H1 (cell line): ENCODE results near the gene ATL3. TPM values are rescaled to one million over a fixed set of nuclear protein-coding genes. Genes with fewer than 3 reads are reported as not detected.

Source experiments
- CTCF ChIA-PET: fragments of 300-600 bp; sonication (Branson Sonifier 250); formaldehyde crosslinking; loops from one replicate; lab custom pipeline; 2021; ENCODE audit not compliant: partially characterized antibody; lab: Charles Lee
- POLR2A ChIA-PET: fragments of 300-600 bp; sonication (Branson Sonifier 250); formaldehyde crosslinking; loops from one replicate; lab custom pipeline; 2021; ENCODE audit warnings: inconsistent platforms; ENCODE audit not compliant: partially characterized antibody; lab: Charles Lee
- DNase-seq, 2 experiments: peaks; one replicate each; pipeline versions ENCODE4 v3.0.0 to v3.0.0-alpha.2; 2010 to 2022; ENCODE audit warnings: low spot score in 2 of 2, low read depth in 1 of 2, mixed read lengths in 1 of 2
- FAIRE-seq: peaks from 2 replicates; lab custom pipeline; 2011; peaks lifted over from hg19 to GRCh38; lab: Jason Lieb, UNC
- H2AFZ ChIP-seq: 2 replicates; pipeline ENCODE4 v1.8.1; 2012; ENCODE audit warnings: low read length, inconsistent platforms
- H2AK5ac ChIP-seq: 2 replicates; pipeline ENCODE4 v1.6.1; 2013; ENCODE audit warnings: low read depth, low read length
- H2BK120ac ChIP-seq: replicated peaks from 2 replicates; pipeline ENCODE3; 2013; ENCODE audit warnings: low read depth, low read length, inconsistent platforms
- H2BK12ac ChIP-seq: 2 replicates; pipeline ENCODE4 v1.6.1; 2013; ENCODE audit warnings: low read depth, low read length
- H2BK15ac ChIP-seq: 2 replicates; pipeline ENCODE4 v1.6.1; 2013; ENCODE audit warnings: low read length
- H2BK20ac ChIP-seq: 2 replicates; pipeline ENCODE4 v1.6.1; 2013; ENCODE audit warnings: low read length
- H2BK5ac ChIP-seq: 2 replicates; pipeline ENCODE4 v1.6.1; 2013; ENCODE audit warnings: low read depth, low read length
- H3K14ac ChIP-seq: 2 replicates; pipeline ENCODE4 v1.6.1; 2013; ENCODE audit warnings: inconsistent platforms; ENCODE audit not compliant: insufficient read length
- H3K18ac ChIP-seq: 2 replicates; pipeline ENCODE4 v1.6.1; 2013; ENCODE audit warnings: low read length; ENCODE audit errors: extremely low read depth
- H3K23ac ChIP-seq: 2 replicates; pipeline ENCODE4 v1.6.1; 2013; ENCODE audit warnings: inconsistent platforms; ENCODE audit not compliant: insufficient read length
- H3K23me2 ChIP-seq: 2 replicates; pipeline ENCODE4 v1.6.1; 2013; ENCODE audit warnings: low read depth, low read length
- H3K27ac ChIP-seq: 2 replicates; pipeline ENCODE4 v1.6.1; 2011; ENCODE audit warnings: low read depth, low read length, inconsistent platforms
- H3K27me3 ChIP-seq, 4 experiments: replicated peaks in 1 of 4; 1 replicate in 1 of 4; 2 replicates in 3 of 4; pipeline versions ENCODE4 v1.6.1 to v1.8.1; 2011 to 2013; ENCODE audit warnings: low read length in 3 of 4, mild to moderate bottlenecking in 3 of 4, inconsistent platforms in 2 of 4, mixed read lengths in 2 of 4, moderate library complexity in 1 of 4; ENCODE audit not compliant: control insufficient read depth in 3 of 4, insufficient read depth in 3 of 4; ENCODE audit errors: extremely low read depth in 1 of 4
- H3K36me3 ChIP-seq, 4 experiments: 2 replicates each; pipeline versions ENCODE4 v1.6.1 to v1.8.1; 2011 to 2013; ENCODE audit warnings: mild to moderate bottlenecking in 4 of 4, low read length in 3 of 4, moderate library complexity in 2 of 4, control low read depth in 1 of 4, inconsistent platforms in 1 of 4; ENCODE audit not compliant: insufficient read depth in 4 of 4, control insufficient read depth in 2 of 4
- H3K4ac ChIP-seq: replicated peaks from 2 replicates; pipeline ENCODE3; 2013; ENCODE audit warnings: low read length, low read depth, mixed read lengths, inconsistent platforms; ENCODE audit not compliant: insufficient read length
- H3K4me1 ChIP-seq, 4 experiments: replicated peaks in 1 of 4; 1 replicate in 1 of 4; 2 replicates in 3 of 4; pipeline versions ENCODE4 v1.6.1 to v1.8.1; 2011 to 2013; ENCODE audit warnings: low read length in 3 of 4, inconsistent platforms in 2 of 4, mixed read lengths in 1 of 4; ENCODE audit not compliant: insufficient read depth in 4 of 4, control insufficient read depth in 3 of 4
- H3K4me2 ChIP-seq, 2 experiments: 2 replicates each; pipeline versions ENCODE4 v1.6.1 to v1.8.1; 2011 to 2013; ENCODE audit warnings: low read depth in 2 of 2, low read length in 2 of 2, control low read depth in 1 of 2, inconsistent platforms in 1 of 2, mild to moderate bottlenecking in 1 of 2; ENCODE audit not compliant: insufficient read depth in 1 of 2
- H3K4me3 ChIP-seq, 4 experiments: fragments of 200-600, 300-600 bp in 1 of 4; sonication (generic), shearing (Covaris generic), sonication (Bioruptor Twin) in 1 of 4; 2 replicates each; pipeline versions ENCODE4 v1.5.1 to v1.8.1; 2011 to 2016; ENCODE audit warnings: low read length in 4 of 4, low read depth in 3 of 4, control low read depth in 2 of 4, inconsistent platforms in 2 of 4, mild to moderate bottlenecking in 2 of 4, mixed read lengths in 1 of 4, moderate library complexity in 1 of 4; ENCODE audit not compliant: insufficient read depth in 2 of 4; ENCODE audit errors: extremely low read depth in 1 of 4
- H3K56ac ChIP-seq: replicated peaks from 2 replicates; pipeline ENCODE3; 2013; ENCODE audit warnings: low read depth, mild to moderate bottlenecking, mixed read lengths, low read length, inconsistent platforms; ENCODE audit not compliant: insufficient read length
- H3K79me1 ChIP-seq: 2 replicates; pipeline ENCODE4 v1.6.1; 2013; ENCODE audit warnings: low read depth, low read length, control low read depth
- H3K79me2 ChIP-seq, 2 experiments: 2 replicates each; pipeline versions ENCODE4 v1.6.1 to v1.8.1; 2012 to 2013; ENCODE audit warnings: low read length in 2 of 2, mild to moderate bottlenecking in 2 of 2, inconsistent platforms in 1 of 2; ENCODE audit not compliant: insufficient read depth in 2 of 2, control insufficient read depth in 1 of 2
- H3K9ac ChIP-seq, 4 experiments: replicated peaks in 1 of 4; 1 replicate in 1 of 4; 2 replicates in 3 of 4; pipeline versions ENCODE4 v1.6.1 to v1.8.1; 2011 to 2013; ENCODE audit warnings: low read depth in 3 of 4, low read length in 3 of 4, control low read depth in 2 of 4, mild to moderate bottlenecking in 2 of 4, moderate library complexity in 2 of 4, inconsistent platforms in 1 of 4; ENCODE audit errors: extremely low read depth in 1 of 4
- H3K9me3 ChIP-seq, 2 experiments: 2 replicates each; pipeline versions ENCODE4 v1.6.1 to v1.8.1; 2012 to 2013; ENCODE audit warnings: mild to moderate bottlenecking in 2 of 2, moderate library complexity in 2 of 2, control low read depth in 1 of 2, inconsistent platforms in 1 of 2, low read depth in 1 of 2, low read length in 1 of 2, mixed read lengths in 1 of 2; ENCODE audit not compliant: insufficient read depth in 2 of 2
- H4K20me1 ChIP-seq, 2 experiments: replicated peaks in 1 of 2; 2 replicates each; pipeline versions ENCODE3 to v1.8.1; 2011 to 2013; ENCODE audit warnings: inconsistent platforms in 2 of 2, low read length in 2 of 2, mild to moderate bottlenecking in 1 of 2; ENCODE audit not compliant: insufficient read depth in 2 of 2, control insufficient read depth in 1 of 2
- H4K5ac ChIP-seq: 2 replicates; pipeline ENCODE4 v1.6.1; 2013; ENCODE audit warnings: low read length, low read depth, mixed read lengths, inconsistent platforms; ENCODE audit not compliant: insufficient read length
- H4K8ac ChIP-seq: 2 replicates; pipeline ENCODE4 v1.8.0; 2013; ENCODE audit warnings: mild to moderate bottlenecking, moderate library complexity, low read length, inconsistent platforms; ENCODE audit not compliant: insufficient read depth; ENCODE audit errors: extremely low read depth
- H4K91ac ChIP-seq: replicated peaks from 2 replicates; pipeline ENCODE3; 2013; ENCODE audit warnings: low read length, mixed read lengths, inconsistent platforms; ENCODE audit not compliant: insufficient read length
- BACH1 ChIP-seq: IDR thresholded peaks from 2 replicates; pipeline ENCODE4 v1.6.1; 2012; ENCODE audit warnings: low read length, improper control_type of control experiment
- BRCA1 ChIP-seq: IDR thresholded peaks from 2 replicates; pipeline ENCODE4 v1.6.1; 2012; ENCODE audit warnings: low read depth, low read length, improper control_type of control experiment
- CBX8 ChIP-seq: fragments of 300-800, 300-1000 bp; sonication (generic); IDR thresholded peaks from 2 replicates; pipeline ENCODE4 v1.7.1; 2016; ENCODE audit warnings: low read depth, low read length, borderline replicate concordance
- EP300 ChIP-seq, 2 experiments: IDR thresholded peaks; 1 replicate in 1 of 2; 2 replicates in 1 of 2; pipeline ENCODE4 v1.6.1; 2011 to 2012; ENCODE audit warnings: low read depth in 2 of 2, low read length in 2 of 2, mild to moderate bottlenecking in 2 of 2, borderline replicate concordance in 1 of 2, inconsistent platforms in 1 of 2, moderate library complexity in 1 of 2
- GABPA ChIP-seq: IDR thresholded peaks from 2 replicates; pipeline ENCODE4 v1.6.1; 2011; ENCODE audit warnings: mild to moderate bottlenecking, low read length, moderate library complexity, borderline replicate concordance; ENCODE audit not compliant: insufficient read depth
- GTF2F1 ChIP-seq: IDR thresholded peaks from 2 replicates; pipeline ENCODE4 v1.6.1; 2012; ENCODE audit warnings: low read depth, low read length, improper control_type of control experiment, borderline replicate concordance
- JUN ChIP-seq: IDR thresholded peaks from 2 replicates; pipeline ENCODE4 v1.6.1; 2011; ENCODE audit warnings: low read depth, mild to moderate bottlenecking, improper control_type of control experiment, low read length
- RBBP5 ChIP-seq: IDR thresholded peaks from 2 replicates; pipeline ENCODE4 v1.7.1; 2012; ENCODE audit warnings: low read depth, mild to moderate bottlenecking, inconsistent platforms, low read length, moderate library complexity, borderline replicate concordance
- SIN3A ChIP-seq, 2 experiments: IDR thresholded peaks in 1 of 2; conservative IDR thresholded peaks in 1 of 2; 2 replicates each; pipeline ENCODE4 v1.6.1; 2011 to 2012; ENCODE audit warnings: low read length in 2 of 2, improper control_type of control experiment in 1 of 2, low read depth in 1 of 2, mild to moderate bottlenecking in 1 of 2
- SP4 ChIP-seq: IDR thresholded peaks from 2 replicates; pipeline ENCODE4 v1.6.1; 2012; ENCODE audit warnings: low read length, inconsistent platforms
- TAF7 ChIP-seq: optimal IDR thresholded peaks from 2 replicates; pipeline ENCODE3; 2011; ENCODE audit warnings: low read depth, mild to moderate bottlenecking, inconsistent platforms, low read length, moderate library complexity, borderline replicate concordance
- YY1 ChIP-seq: IDR thresholded peaks from 2 replicates; pipeline ENCODE4 v1.6.1; 2011; ENCODE audit warnings: low read depth, mild to moderate bottlenecking, low read length
- whole genome bisulfite sequencing, 2 experiments: shearing (Covaris generic) in 1 of 2; methylation state at CpG; one replicate each; pipeline versions ENCODE4 v1.1.6 to v1.1.7; 2013 to 2015; ENCODE audit warnings: low lambda C conversion rate in 2 of 2, mixed read lengths in 2 of 2, inconsistent platforms in 1 of 2, low coverage in 1 of 2, missing lambda C conversion rate in 1 of 2; ENCODE audit not compliant: insufficient replicate concordance in 2 of 2, insufficient coverage in 1 of 2, insufficient read length in 1 of 2; ENCODE audit errors: extremely low coverage in 1 of 2, missing lambda C conversion rate in 1 of 2; 5-methylcytosine and 5-hydroxymethylcytosine counted together
- polyA plus RNA-seq, 7 experiments: library from polyadenylated mRNA; depleted of rRNA in 3 of 7; stranded (reverse) in 5 of 7; unstranded in 2 of 7; fragments of >200 nt in 5 of 7; fragments of 200-250 nt in 2 of 7; gene quantifications; 1 replicate in 5 of 7; 2 replicates in 1 of 7; 4 replicates in 1 of 7; pipeline versions ENCODE4 v1.2.1 to v1.2.3, GENCODE V29; 2011 to 2013; ENCODE audit warnings: missing spikeins in 2 of 7, mixed read lengths in 2 of 7
- total RNA-seq: library from RNA; stranded (reverse); fragmentation: NEBNext Ultra II Directional; extraction: Animal tissue kit (Norgen Biotek cat#: 25700); gene quantifications from 2 replicates; pipeline ENCODE4 v1.2.1, GENCODE V29; 2021
- TF ChIP-seq, protein P1 (sequence below): IDR thresholded peaks from 2 replicates; pipeline ENCODE4 v1.6.1; 2011; ENCODE audit warnings: low read depth, mild to moderate bottlenecking, low read length; ENCODE audit not compliant: insufficient read depth

The ATL3 gene
- total and polyA plus RNA-seq, 2 of the 8 experiments (the other 6 are each of a cell fraction or from before 2014, with no cell fraction given): 7.8 to 24.5 TPM

DNA sequence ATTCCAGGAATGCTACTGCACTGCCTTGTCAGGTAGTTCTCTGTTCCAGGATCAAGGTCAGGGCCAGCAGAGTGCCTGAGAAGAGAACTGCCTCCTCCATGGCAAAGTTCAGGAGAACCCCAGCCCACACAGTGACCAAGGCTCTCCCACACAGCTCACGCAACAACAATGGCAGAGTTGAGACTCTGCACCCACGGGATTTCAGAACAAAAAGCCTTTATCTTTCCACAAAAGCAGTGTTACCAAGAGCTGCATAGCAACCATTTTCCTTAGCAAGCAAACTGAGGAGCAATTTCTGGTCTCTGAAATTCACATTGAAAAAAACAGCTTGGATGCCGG lies 68.0 kb downstream of the ATL3 start:
- no peak overlapping the region for H3K14ac ChIP-seq
- H3K23ac ChIP-seq: no peak overlapping the region
- no peak overlapping the region for H3K56ac ChIP-seq
- H2BK5ac ChIP-seq: peak overlapping the region; percentile 4; the same call in 1 of the 2 replicates
- H4K91ac ChIP-seq: peak overlapping the region; percentile 55
- H2BK120ac ChIP-seq: no peak overlapping the region
- H3K27me3 ChIP-seq: no peaks in the 10 kb centered on the region
- 79% methylated on average over 3 of the region's 3 CpGs; no CpG with 5 or more reads in 1 of the 2 experiments for WGBS, 2 experiments
- H4K5ac ChIP-seq: no peak overlapping the region
- peak overlapping the region in 1 of 2 experiments; percentile 31; a peak in 2 of 4 replicates for H3K4me2 ChIP-seq
- H2AFZ ChIP-seq: no peak overlapping the region
- no peak overlapping the region for H3K4me3 ChIP-seq
- H2BK15ac ChIP-seq: no peak overlapping the region
- H3K9ac ChIP-seq: peak overlapping the region in 1 of 4 experiments; percentile 18; a peak in 1 of 7 replicates
- peaks cover 3 to 76% of the 10 kb centered on the region in 2 experiments; a peak in 3 of 4 replicates for H3K79me2 ChIP-seq
- no peak overlapping the region for H3K27ac ChIP-seq
- no peaks in the 10 kb centered on the region for H3K23me2 ChIP-seq
- no peak for DNase-seq
- no peak overlapping the region for H2BK12ac ChIP-seq
- no peak overlapping the region for H4K8ac ChIP-seq
- peaks cover 13% of the 10 kb centered on the region for H3K79me1 ChIP-seq
- peak overlapping the region; percentile 74 for H3K4ac ChIP-seq
- peaks cover under 1 to 8% of the 10 kb centered on the region in 2 experiments for H4K20me1 ChIP-seq
- no peaks in the 10 kb centered on the region for H3K9me3 ChIP-seq
- no peak overlapping the region for H2AK5ac ChIP-seq
- peaks cover 0 to 3% (median 0%) of the 10 kb centered on the region in 4 experiments; a peak in 2 of 8 replicates for H3K36me3 ChIP-seq
- POLR2A ChIA-PET: no interaction called here
- peaks cover 0 to 6% (median 3%) of the 10 kb centered on the region in 4 experiments; a peak in 3 of 7 replicates for H3K4me1 ChIP-seq
- CTCF ChIA-PET: interaction anchor here (0.6 to 2.6 kb wide), 4 partner anchors 8 to 95 kb away, joined by 3 to 12 read pairs (median 6); no protein-coding TSS in a partner anchor
- peak overlapping the region; percentile 10; the same call in 1 of the 2 replicates for H3K18ac ChIP-seq
- FAIRE-seq: no peak
- no peak overlapping the region for H2BK20ac ChIP-seq
- no peak for TF ChIP-seq TAF7
- TF ChIP-seq YY1: no peak
- TF ChIP-seq BRCA1: no peak
- no peak for TF ChIP-seq EP300 (IDR thresholded peaks at IDR 0.05; ENCODE audit: borderline replicate concordance in 1 of 2, low read depth in 2 of 2, low read length in 2 of 2)
- TF ChIP-seq SIN3A (conservative IDR thresholded peaks at IDR 0.05 in 1 of 2, IDR thresholded peaks at IDR 0.05 in 1 of 2; ENCODE audit: low read depth in 1 of 2, low read length in 2 of 2): no peak
- no peak for TF ChIP-seq CBX8
- TF ChIP-seq, protein P1, sequence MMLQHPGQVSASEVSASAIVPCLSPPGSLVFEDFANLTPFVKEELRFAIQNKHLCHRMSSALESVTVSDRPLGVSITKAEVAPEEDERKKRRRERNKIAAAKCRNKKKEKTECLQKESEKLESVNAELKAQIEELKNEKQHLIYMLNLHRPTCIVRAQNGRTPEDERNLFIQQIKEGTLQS: no peak
- TF ChIP-seq JUN: no peak
- TF ChIP-seq RBBP5: no peak
- TF ChIP-seq BACH1: no peak
- no peak for TF ChIP-seq GABPA
- TF ChIP-seq SP4: no peak
- no peak for TF ChIP-seq GTF2F1
